Caki2 (cell line): ENCODE results near the gene EPN1. TPM values are rescaled to one million over a fixed set of nuclear protein-coding genes. Genes with fewer than 3 reads are reported as not detected.

Experiments
- DNase-seq: peaks from one replicate; pipeline ENCODE4 v3.0.0-alpha.2; 2015; ENCODE audit warnings: low read depth
- in situ Hi-C: cut with HindIII; loops from 2 replicates; pipeline ENCODE4 v1.10.0; 2016; ENCODE audit warnings: low sequenced_read_pairs, low pct_unique_long_range_greater_than_20kb, mixed read lengths
- total RNA-seq: library from RNA; depleted of rRNA; stranded (reverse); fragments of >200 nt; shearing (Covaris generic); gene quantifications from 2 replicates; pipeline ENCODE4 v1.2.3, GENCODE V29; 2014; ENCODE audit warnings: low replicate concordance

Gene EPN1
- total RNA-seq, 1 experiment from 2014 or later: 123 TPM

- DNase-seq: no peak
- in situ Hi-C loops: no loop called here
Measured at GRCh38 chr19:55687281-55688201, 12.5 kb downstream of the EPN1 start.

- in situ Hi-C loops: no loop called here
Measured at GRCh38 chr19:55688422-55689218, 13.6 kb downstream of the EPN1 start.

GRCh38 chr19:55689411-55690108 is 14.5 kb downstream of the EPN1 start:
- in situ Hi-C loops: no loop called here

More at GRCh38 chr19:55688422-55689218, 13.6 kb downstream of the EPN1 start:
- no peak for DNase-seq

GRCh38 chr19:55690109-55690768 is 15.2 kb downstream of the EPN1 start:
- DNase-seq: peak; percentile 72
- in situ Hi-C loops: no loop called here

More at GRCh38 chr19:55689411-55690108, 14.5 kb downstream of the EPN1 start:
- no peak for DNase-seq

GRCh38 chr19:55690769-55691545 is 15.9 kb downstream of the EPN1 start:
- in situ Hi-C loops: no loop called here
- DNase-seq: no peak

- no peak for DNase-seq
- in situ Hi-C loops: no loop called here
Measured at GRCh38 chr19:55691561-55692481, 16.8 kb downstream of the EPN1 start.

GRCh38 chr19:55692681-55693081 is 17.7 kb downstream of the EPN1 start:
- no peak for DNase-seq
- in situ Hi-C loops: no loop called here

- no peak for DNase-seq
- in situ Hi-C loops: no loop called here
Measured at GRCh38 chr19:55693336-55693974, 18.4 kb downstream of the EPN1 start.

- DNase-seq: no peak
- in situ Hi-C loops: no loop called here
Measured at GRCh38 chr19:55694241-55694655, 19.2 kb downstream of the EPN1 start.

- no peak for DNase-seq
- in situ Hi-C loops: no loop called here
Measured at GRCh38 chr19:55694656-55695491, 19.8 kb downstream of the EPN1 start.

- in situ Hi-C loops: no loop called here
- DNase-seq: no peak
Measured at GRCh38 chr19:55695511-55696290, 20.7 kb downstream of the EPN1 start.

- in situ Hi-C loops: no loop called here
- no peak for DNase-seq
Measured at GRCh38 chr19:55696301-55697068, 21.5 kb downstream of the EPN1 start.

- no peak for DNase-seq
- in situ Hi-C loops: no loop called here
Measured at GRCh38 chr19:55697069-55697440, 22.0 kb downstream of the EPN1 start.

GRCh38 chr19:55697698-55698097 is 22.7 kb downstream of the EPN1 start:
- in situ Hi-C loops: no loop called here
- no peak for DNase-seq
